B cell (primary cell): Measurements from ENCODE around the gene MAML3. TPM values are rescaled to one million over a fixed set of nuclear protein-coding genes. Genes with fewer than 3 reads are reported as not detected.

Source experiments
- ATAC-seq: fragments of 200-7000 bp; cut with Tn5 transposase; one replicate; pipeline ENCODE4 v1.10.0; 2021; ENCODE audit warnings: low read depth, mild to moderate bottlenecking, moderate number of reproducible peaks, moderate library complexity
- CTCF ChIA-PET: fragments of 350-600 bp; sonication (Branson Sonifier 250); formaldehyde crosslinking; loops from one replicate; lab custom pipeline; 2021; ENCODE audit warnings: antibody characterized with exemption, inconsistent platforms; lab: Charles Lee
- POLR2A ChIA-PET: fragments of 350-600 bp; sonication (Branson Sonifier 250); formaldehyde crosslinking; loops from one replicate; lab custom pipeline; 2021; ENCODE audit warnings: antibody characterized with exemption; lab: Charles Lee
- DNase-seq: peaks from one replicate; pipeline ENCODE4 v3.0.0; 2013
- H2AFZ ChIP-seq: 2 replicates; pipeline ENCODE4 v1.6.1; 2012; ENCODE audit warnings: mild to moderate bottlenecking, low read depth, low read length; ENCODE audit not compliant: insufficient read depth, poor library complexity, severe bottlenecking
- H3K27ac ChIP-seq, 2 donors: 1 replicate in 1 of 2; 2 replicates in 1 of 2; pipeline ENCODE4 v1.5.1; 2012 to 2013; ENCODE audit warnings: low read length in 2 of 2, mild to moderate bottlenecking in 2 of 2, moderate library complexity in 1 of 2
- H3K27me3 ChIP-seq, 4 experiments: fragments of 200-600 bp in 1 of 4; sonication (generic) in 1 of 4; replicated peaks in 1 of 4; 1 replicate in 2 of 4; 2 replicates in 2 of 4; pipeline versions ENCODE4 v1.6.1 to v1.7.0; 2013 to 2016; ENCODE audit warnings: low read length in 3 of 4, mild to moderate bottlenecking in 2 of 4, mixed read lengths in 1 of 4, moderate library complexity in 1 of 4; ENCODE audit not compliant: insufficient read depth in 4 of 4, control insufficient read depth in 3 of 4; ENCODE audit errors: control extremely low read depth in 1 of 4
- H3K36me3 ChIP-seq, 2 experiments: replicated peaks in 1 of 2; 1 replicate in 1 of 2; 2 replicates in 1 of 2; pipeline versions ENCODE4 v1.6.1 to v1.7.1; 2013; ENCODE audit warnings: low read length in 1 of 2; ENCODE audit not compliant: insufficient read depth in 2 of 2, control insufficient read depth in 1 of 2; ENCODE audit errors: control extremely low read depth in 1 of 2, extremely low read depth in 1 of 2
- H3K4me1 ChIP-seq, 2 donors: fragments of 200-600 bp in 1 of 2; sonication (generic) in 1 of 2; 1 replicate in 1 of 2; 2 replicates in 1 of 2; pipeline versions ENCODE4 v1.5.1 to v1.6.1; 2013 to 2017; ENCODE audit warnings: low read length in 2 of 2; ENCODE audit not compliant: control insufficient read depth in 2 of 2, insufficient read depth in 2 of 2
- H3K4me2 ChIP-seq: replicated peaks from 2 replicates; pipeline ENCODE3; 2012; ENCODE audit warnings: mild to moderate bottlenecking, low read depth, low read length; ENCODE audit not compliant: poor library complexity, severe bottlenecking
- H3K4me3 ChIP-seq, 5 experiments: fragments of 200-600 bp in 1 of 5; sonication (generic) in 1 of 5; 1 replicate in 3 of 5; 2 replicates in 2 of 5; pipeline versions ENCODE4 v1.5.1 to v1.7.0; 2011 to 2016; ENCODE audit warnings: low read length in 4 of 5, mild to moderate bottlenecking in 4 of 5, low read depth in 2 of 5, control low read depth in 1 of 5, moderate library complexity in 1 of 5; ENCODE audit not compliant: insufficient read depth in 1 of 5; ENCODE audit errors: control extremely low read depth in 1 of 5, extremely low read depth in 1 of 5
- H3K79me2 ChIP-seq: fragments of 200-600 bp; sonication (generic); one replicate; pipeline ENCODE4 v1.6.0; 2016; ENCODE audit warnings: low read length; ENCODE audit not compliant: control insufficient read depth, insufficient read depth
- H3K9ac ChIP-seq: fragments of 200-600 bp; sonication (generic); 2 replicates; pipeline ENCODE4 v1.6.1; 2017; ENCODE audit warnings: mild to moderate bottlenecking, low read length, moderate library complexity
- H3K9me3 ChIP-seq, 3 donors: one replicate each; pipeline versions ENCODE4 v1.6.1 to v1.7.1; 2013; ENCODE audit warnings: low read length in 2 of 3; ENCODE audit not compliant: control insufficient read depth in 2 of 3, insufficient read depth in 1 of 3; ENCODE audit errors: control extremely low read depth in 1 of 3
- H4K20me1 ChIP-seq: 2 replicates; pipeline ENCODE4 v1.6.0; 2012; ENCODE audit warnings: mild to moderate bottlenecking, low read length; ENCODE audit not compliant: insufficient read depth, control insufficient read depth, poor library complexity, severe bottlenecking
- H3K27ac Mint-ChIP-seq: one replicate; pipeline ENCODE4 v1.8.0; 2021; ENCODE audit warnings: mixed read lengths
- H3K27me3 Mint-ChIP-seq: one replicate; pipeline ENCODE4 v1.8.0; 2021; ENCODE audit warnings: mixed read lengths
- H3K4me1 Mint-ChIP-seq: one replicate; pipeline ENCODE4 v1.8.0; 2021; ENCODE audit warnings: mixed read lengths
- H3K4me3 Mint-ChIP-seq: one replicate; pipeline ENCODE4 v1.8.0; 2021; ENCODE audit warnings: mixed read lengths
- H3K9me3 Mint-ChIP-seq: one replicate; pipeline ENCODE4 v1.8.0; 2022; ENCODE audit warnings: mixed read lengths; ENCODE audit not compliant: insufficient read depth
- EZH2 ChIP-seq: IDR thresholded peaks from 2 replicates; pipeline ENCODE4 v1.6.1; 2012; ENCODE audit warnings: borderline replicate concordance, low read depth, mild to moderate bottlenecking, moderate library complexity, low read length; ENCODE audit not compliant: insufficient read depth, poor library complexity, severe bottlenecking
- WGBS: methylation state at CpG from one replicate; pipeline ENCODE4 v1.1.5; 2013; ENCODE audit warnings: missing lambda C conversion rate; ENCODE audit not compliant: insufficient coverage; 5-methylcytosine and 5-hydroxymethylcytosine counted together
- intact Hi-C: fragments of 100-400 bp; cut with micrococcal nuclease; formaldehyde crosslinking; loops from one replicate; pipeline ENCODE4 v1.10.0; 2022
- polyA minus RNA-seq: library from RNA; depleted of rRNA, polyadenylated mRNA; stranded (reverse); fragments of >200 nt; gene quantifications from 2 replicates; pipeline ENCODE4 v1.2.3, GENCODE V29; 2012
- polyA plus RNA-seq: library from polyadenylated mRNA; depleted of rRNA; stranded (reverse); fragments of >200 nt; gene quantifications from 2 replicates; pipeline ENCODE4 v1.2.3, GENCODE V29; 2012
- total RNA-seq, 2 donors: library from RNA; stranded (reverse); fragments of 120-200 nt in 1 of 2; gene quantifications; 1 replicate in 1 of 2; 2 replicates in 1 of 2; pipeline versions ENCODE4 v1.2.3 to v1.2.4, GENCODE V29; 2013 to 2022
- TF ChIP-seq, protein P1 (sequence below): fragments of 200-600 bp; IDR thresholded peaks from one replicate; pipeline ENCODE4 v1.8.0; 2022; ENCODE audit warnings: antibody characterized with exemption, mild to moderate bottlenecking

MAML3 gene
- total RNA-seq, result 5.3 and 6.1 TPM in 2 replicates
- total RNA-seq (2013), result 3.1 TPM
- polyA plus RNA-seq, result 0.94 and 1.6 TPM in 2 replicates
- polyA minus RNA-seq, result 2.4 and 6.6 TPM in 2 replicates

DNA sequence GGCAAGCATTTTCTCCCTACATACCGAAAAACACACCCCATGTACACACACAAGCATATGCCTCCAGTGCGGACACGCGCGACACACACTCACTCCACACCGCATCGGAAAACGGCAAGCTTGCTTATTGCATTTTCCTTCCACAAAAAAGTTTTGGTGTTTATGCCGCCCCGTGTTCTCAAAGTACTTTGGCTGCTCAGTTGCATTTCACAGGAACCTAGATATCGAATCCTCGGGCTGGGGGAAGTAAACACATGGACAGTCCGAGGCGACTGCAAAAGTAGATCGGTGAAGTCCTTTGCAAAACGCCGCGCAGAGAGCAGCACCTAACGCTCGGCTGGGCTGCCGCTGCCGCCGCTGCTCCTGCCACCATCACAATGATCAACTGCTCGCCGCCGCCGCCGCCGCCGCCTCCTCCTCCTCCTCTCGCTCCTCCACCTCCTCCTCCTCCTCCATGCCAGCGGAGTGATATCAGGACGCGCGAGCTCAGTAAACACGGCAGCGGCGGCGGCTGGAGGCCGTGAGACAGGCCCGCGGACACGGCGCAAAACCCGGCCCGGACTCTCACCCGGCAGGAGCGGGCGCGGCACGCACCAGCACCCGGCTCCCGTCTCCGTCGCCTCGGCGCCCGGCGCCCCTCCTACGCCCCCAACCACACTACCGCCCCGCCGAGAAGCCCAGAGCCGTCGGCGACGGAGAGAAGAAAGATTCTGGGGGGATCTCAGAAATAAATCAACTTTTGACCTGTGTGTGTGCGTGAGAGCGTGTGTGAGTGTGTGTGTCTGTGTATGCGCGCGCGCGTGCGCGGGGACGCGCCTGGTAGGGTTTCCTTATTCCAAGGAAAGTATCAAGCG, at the start of gene MAML3:
TSS of gene MAML3 (minus strand) at position 467 of the 854 bp plus-strand sequence. CDS start 857 bp downstream, outside the sequence.
- H3K79me2 ChIP-seq, result no peaks in the 10 kb centered on the region
- no peaks in the 10 kb centered on the region for H3K36me3 ChIP-seq
- peaks cover 0 to 36% (median 0%) of the 10 kb centered on the region in 3 donors for H3K9me3 ChIP-seq
- DNase-seq (peak; percentile 82), ATAC-seq (peak; percentile 18)
- peaks cover 0 to 72% (median 28%) of the 10 kb centered on the region in 4 experiments for H3K27me3 ChIP-seq
- H3K9ac ChIP-seq, result peak within 1 kb of the TSS; percentile 75
- peak within 1 kb of the TSS; percentile 54 to 88 (median 79) for H3K4me3 ChIP-seq
- TF ChIP-seq EZH2, result peak; percentile 66
- TF ChIP-seq, protein P1, sequence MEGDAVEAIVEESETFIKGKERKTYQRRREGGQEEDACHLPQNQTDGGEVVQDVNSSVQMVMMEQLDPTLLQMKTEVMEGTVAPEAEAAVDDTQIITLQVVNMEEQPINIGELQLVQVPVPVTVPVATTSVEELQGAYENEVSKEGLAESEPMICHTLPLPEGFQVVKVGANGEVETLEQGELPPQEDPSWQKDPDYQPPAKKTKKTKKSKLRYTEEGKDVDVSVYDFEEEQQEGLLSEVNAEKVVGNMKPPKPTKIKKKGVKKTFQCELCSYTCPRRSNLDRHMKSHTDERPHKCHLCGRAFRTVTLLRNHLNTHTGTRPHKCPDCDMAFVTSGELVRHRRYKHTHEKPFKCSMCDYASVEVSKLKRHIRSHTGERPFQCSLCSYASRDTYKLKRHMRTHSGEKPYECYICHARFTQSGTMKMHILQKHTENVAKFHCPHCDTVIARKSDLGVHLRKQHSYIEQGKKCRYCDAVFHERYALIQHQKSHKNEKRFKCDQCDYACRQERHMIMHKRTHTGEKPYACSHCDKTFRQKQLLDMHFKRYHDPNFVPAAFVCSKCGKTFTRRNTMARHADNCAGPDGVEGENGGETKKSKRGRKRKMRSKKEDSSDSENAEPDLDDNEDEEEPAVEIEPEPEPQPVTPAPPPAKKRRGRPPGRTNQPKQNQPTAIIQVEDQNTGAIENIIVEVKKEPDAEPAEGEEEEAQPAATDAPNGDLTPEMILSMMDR, result no peak
- peak within 1 kb of the TSS; percentile 79 for H2AFZ ChIP-seq
- H3K4me2 ChIP-seq, result peak within 1 kb of the TSS; percentile 90
- H3K4me3 Mint-ChIP-seq, result peak within 1 kb of the TSS; percentile 91
- intact Hi-C loops, result loop anchor here (1.0 to 10.0 kb wide), 9 partner anchors 95 to 1072 kb away; partner anchors contain the start of genes ELMOD2, NAA15 and SCOC
- WGBS, result under 1% methylated on average over 49 of the region's 79 CpGs
- no peaks in the 10 kb centered on the region for H4K20me1 ChIP-seq
- peaks cover 58% of the 10 kb centered on the region for H3K4me1 Mint-ChIP-seq
- ChIA-PET CTCF (interaction anchor here (1.2 to 2.6 kb wide), 4 partner anchors 94 to 140 kb away, joined by 3 to 9 read pairs (median 4); no protein-coding TSS in a partner anchor), POLR2A (interaction anchor here (0.9 to 1.0 kb wide), 2 partner anchors 81 to 89 kb away, joined by 3 read pairs; no protein-coding TSS in a partner anchor)
- H3K4me1 ChIP-seq, result peaks cover 48 to 68% of the 10 kb centered on the region in 2 donors
- H3K9me3 Mint-ChIP-seq, result no peaks in the 10 kb centered on the region
- no peak within 1 kb of the TSS for H3K27ac ChIP-seq
- peak within 1 kb of the TSS; percentile 82 for H3K27ac Mint-ChIP-seq
- peaks cover 53% of the 10 kb centered on the region for H3K27me3 Mint-ChIP-seq

DNA sequence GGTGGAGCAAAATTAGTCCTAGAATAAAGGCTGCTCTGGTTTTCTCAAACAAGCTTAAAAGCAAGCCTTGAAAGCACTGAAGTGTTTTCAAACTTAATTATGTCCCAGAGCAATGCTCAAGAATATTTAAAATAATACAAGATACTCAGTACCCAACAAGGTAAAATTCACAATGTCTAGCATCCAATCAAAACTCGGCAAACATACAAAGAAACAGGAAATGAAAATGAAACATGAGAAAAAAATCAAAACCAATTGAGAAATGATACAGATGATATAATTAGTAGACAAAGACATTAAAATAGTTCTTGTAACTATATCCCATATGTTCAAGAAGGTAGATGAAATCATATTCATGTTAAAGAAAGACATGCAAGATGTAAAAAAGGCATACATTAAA, 45.0 kb upstream of the MAML3 start:
- POLR2A ChIA-PET, result no interaction called here
- CTCF ChIA-PET, result interaction anchor here (1.1 kb wide), 1 partner anchor 53 kb away, joined by 3 read pairs; no protein-coding TSS in a partner anchor
- peaks cover 7% of the 10 kb centered on the region for H3K9me3 Mint-ChIP-seq

More for the DNA sequence above, 45.0 kb upstream of the MAML3 start:
- H3K9ac ChIP-seq, result no peak overlapping the region
- H3K4me3 ChIP-seq, result no peak overlapping the region
- H3K36me3 ChIP-seq, result no peaks in the 10 kb centered on the region
- no peak overlapping the region for H3K4me3 Mint-ChIP-seq
- no peak overlapping the region for H3K27ac Mint-ChIP-seq
- no peak overlapping the region for H3K27ac ChIP-seq
- no peak overlapping the region for H3K4me2 ChIP-seq
- intact Hi-C loops, result no loop called here
- H3K9me3 ChIP-seq, result peaks cover 0 to 12% (median 3%) of the 10 kb centered on the region in 3 donors
- TF ChIP-seq, protein P1, result no peak
- no peak for TF ChIP-seq EZH2
- peaks cover 21% of the 10 kb centered on the region for H3K27me3 Mint-ChIP-seq
- H3K4me1 ChIP-seq, result peaks cover 0 to 5% of the 10 kb centered on the region in 2 donors
- no peak overlapping the region for H2AFZ ChIP-seq
- H3K79me2 ChIP-seq, result no peaks in the 10 kb centered on the region
- ATAC-seq (no peak), DNase-seq (no peak)
- WGBS, result no CpG with 5 or more reads among the region's 1 CpG
- H3K4me1 Mint-ChIP-seq, result peaks cover 4% of the 10 kb centered on the region
- no peaks in the 10 kb centered on the region for H4K20me1 ChIP-seq
- H3K27me3 ChIP-seq, result peaks cover 0 to 4% (median 0%) of the 10 kb centered on the region in 4 experiments
